Nephron (organoid): Measurements from ENCODE around the gene RIN1.
"Not testable (repeated sequence)": the region's sequence is repeated elsewhere in the genome, so short reads cannot be mapped to it uniquely, and the experiment has no call there.

Experiments used
- H3K27ac Mint-ChIP-seq, 3 experiments: 2 replicates each; pipeline ENCODE4 v1.8.0; 2020; ENCODE audit warnings: mixed read lengths in 3 of 3, mild to moderate bottlenecking in 2 of 3, moderate library complexity in 1 of 3
- H3K27me3 Mint-ChIP-seq: 2 replicates; pipeline ENCODE4 v1.8.0; 2021; ENCODE audit warnings: low read depth, mild to moderate bottlenecking, moderate library complexity, mixed read lengths
- H3K36me3 Mint-ChIP-seq: 2 replicates; pipeline ENCODE4 v1.8.0; 2020; ENCODE audit warnings: low read depth, mixed read lengths
- H3K4me1 Mint-ChIP-seq: 2 replicates; pipeline ENCODE4 v1.8.0; 2020; ENCODE audit warnings: mixed read lengths
- H3K4me3 Mint-ChIP-seq, 3 experiments: 2 replicates each; pipeline ENCODE4 v1.8.0; 2020; ENCODE audit warnings: mild to moderate bottlenecking in 3 of 3, mixed read lengths in 3 of 3, moderate library complexity in 2 of 3
- H3K9me3 Mint-ChIP-seq: 2 replicates; pipeline ENCODE4 v1.8.0; 2020; ENCODE audit warnings: mixed read lengths
- CTCF ChIP-seq, 3 experiments: fragments of 200-600 bp; sonication (generic); IDR thresholded peaks; one replicate each; pipeline ENCODE4 v1.5.0; 2021; ENCODE audit warnings: antibody characterized with exemption in 3 of 3; ENCODE audit not compliant: unreplicated experiment in 3 of 3

The RIN1 gene

GRCh38 chr11:66322732-66323427 lies 13.4 kb downstream of the RIN1 start:
- Mint-ChIP-seq H3K36me3 (no peaks in the 10 kb centered on the region), H3K4me3 (peak overlapping the region in 1 of 3 experiments; percentile 57), H3K9me3 (peaks cover 8% of the 10 kb centered on the region), H3K27me3 (peaks cover 3% of the 10 kb centered on the region), H3K27ac (peak overlapping the region; percentile 76 to 93 (median 90)), H3K4me1 (peaks cover 64% of the 10 kb centered on the region)
- no peak for TF ChIP-seq CTCF (IDR thresholded peaks at IDR 0.05; ENCODE audit: unreplicated experiment in 3 of 3)

DNA sequence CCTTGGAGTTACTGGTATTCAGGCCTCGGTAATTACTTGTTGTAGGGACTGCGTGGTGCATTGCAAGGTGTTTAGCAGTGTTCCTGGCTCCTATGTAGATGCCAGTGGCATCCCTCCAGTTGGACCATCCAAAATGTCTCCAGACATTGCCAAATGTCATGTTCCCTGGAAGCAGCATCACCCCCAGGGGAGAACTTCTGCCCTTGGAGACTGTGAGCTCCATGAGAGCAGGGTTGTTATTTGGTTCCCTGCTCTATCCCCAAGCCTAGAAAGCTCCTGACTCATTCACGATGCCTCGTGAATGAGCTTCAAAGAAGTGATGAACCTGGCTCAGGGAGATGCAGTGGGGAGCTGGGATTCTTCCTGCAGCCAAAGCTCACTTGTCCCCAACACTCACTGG lies 14.6 kb downstream of the RIN1 start:
- H3K9me3 Mint-ChIP-seq, result peaks cover 8% of the 10 kb centered on the region
- no peaks in the 10 kb centered on the region for H3K36me3 Mint-ChIP-seq
- no peak for TF ChIP-seq CTCF (IDR thresholded peaks at IDR 0.05; ENCODE audit: unreplicated experiment in 3 of 3)
- H3K4me3 Mint-ChIP-seq, result no peak overlapping the region
- H3K27ac Mint-ChIP-seq, result peak overlapping the region in 1 of 3 experiments; percentile 76
- H3K27me3 Mint-ChIP-seq, result peaks cover 7% of the 10 kb centered on the region
- peaks cover 65% of the 10 kb centered on the region for H3K4me1 Mint-ChIP-seq

DNA sequence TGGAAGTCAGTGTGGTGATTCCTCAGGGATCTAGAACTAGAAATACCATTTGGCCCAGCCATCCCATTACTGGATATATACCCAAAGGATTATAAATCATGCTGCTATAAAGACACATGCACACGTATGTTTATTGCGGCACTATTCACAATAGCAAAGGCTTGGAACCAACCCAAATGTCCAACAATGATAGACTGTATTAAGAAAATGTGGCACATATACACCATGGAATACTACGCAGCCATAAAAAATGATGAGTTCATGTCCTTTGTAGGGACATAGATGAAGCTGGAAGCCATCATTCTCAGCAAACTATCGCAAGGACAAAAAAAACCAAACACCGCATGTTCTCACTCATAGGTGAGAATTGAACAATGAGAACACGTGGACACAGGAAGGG lies 15.5 kb downstream of the RIN1 start:
- not testable (repeated sequence) for H3K4me3 Mint-ChIP-seq, H3K36me3 Mint-ChIP-seq, H3K9me3 Mint-ChIP-seq, H3K27me3 Mint-ChIP-seq, H3K27ac Mint-ChIP-seq
- H3K4me1 Mint-ChIP-seq, result peaks cover 63% of the 10 kb centered on the region

GRCh38 chr11:66320289-66320688 lies 15.9 kb downstream of the RIN1 start:
- peak overlapping the region; percentile 86 to 100 (median 99) for H3K27ac Mint-ChIP-seq
- peaks cover 65% of the 10 kb centered on the region for H3K4me1 Mint-ChIP-seq
- not testable (repeated sequence) for H3K4me3 Mint-ChIP-seq, H3K9me3 Mint-ChIP-seq, H3K36me3 Mint-ChIP-seq, H3K27me3 Mint-ChIP-seq

- Mint-ChIP-seq H3K27ac (peak overlapping the region; percentile 99 to 100 (median 100)), H3K4me1 (peaks cover 58% of the 10 kb centered on the region), H3K9me3 (peaks cover 8% of the 10 kb centered on the region), H3K36me3 (peaks cover 4% of the 10 kb centered on the region), H3K4me3 (peak overlapping the region; percentile 44 to 63 (median 47)), H3K27me3 (peaks cover 11% of the 10 kb centered on the region)
- no peak for TF ChIP-seq CTCF (IDR thresholded peaks at IDR 0.05; ENCODE audit: unreplicated experiment in 3 of 3)
Observed at GRCh38 chr11:66318600-66318970, 17.6 kb downstream of the RIN1 start.

DNA sequence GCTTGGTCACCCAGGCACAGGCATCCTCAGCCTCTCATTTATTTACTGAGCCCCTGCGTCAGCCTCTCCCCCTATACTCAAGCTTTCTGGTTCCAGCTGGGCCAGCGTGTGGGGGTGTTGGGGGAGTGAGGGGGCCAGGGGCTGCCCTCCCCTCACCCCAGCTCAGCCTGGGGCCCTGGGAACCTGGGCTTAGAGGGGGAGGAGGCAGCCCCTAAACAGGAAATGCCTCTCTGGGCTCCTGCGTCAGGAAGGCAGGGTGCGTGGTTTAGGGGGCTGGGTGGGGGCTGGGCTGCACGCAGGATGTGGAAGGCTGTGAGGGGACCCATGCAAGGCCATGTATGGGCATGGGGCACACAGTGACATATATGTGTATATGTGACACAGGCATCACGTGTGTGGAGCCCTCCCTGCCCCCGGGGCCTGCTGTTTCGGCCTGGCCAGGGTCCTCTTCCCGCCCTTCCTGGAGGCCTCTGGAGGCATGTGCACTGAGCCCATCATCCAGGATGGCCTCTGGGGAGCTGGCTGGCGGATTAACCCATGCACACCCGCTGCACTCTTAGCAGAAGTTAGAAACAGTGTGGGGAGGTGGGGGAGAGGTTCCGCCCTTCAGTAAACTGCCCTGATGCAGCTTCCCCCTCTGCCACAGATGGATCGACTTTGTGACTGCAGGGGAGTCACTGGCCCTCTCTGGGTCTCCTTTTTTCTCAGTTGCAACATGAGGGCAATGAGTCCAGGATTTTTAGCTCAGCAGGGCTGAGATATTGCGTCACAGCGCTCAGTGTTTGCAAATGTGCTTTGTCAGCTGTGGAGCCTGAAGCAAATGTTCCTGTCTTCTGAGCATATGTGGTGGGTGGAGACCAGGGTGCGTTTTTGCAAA lies 18.3 kb downstream of the RIN1 start:
- peaks cover 11% of the 10 kb centered on the region for H3K27me3 Mint-ChIP-seq
- H3K4me1 Mint-ChIP-seq, result peaks cover 52% of the 10 kb centered on the region
- TF ChIP-seq CTCF (IDR thresholded peaks at IDR 0.05; ENCODE audit: unreplicated experiment in 3 of 3), result no peak
- H3K9me3 Mint-ChIP-seq, result peaks cover 8% of the 10 kb centered on the region
- H3K27ac Mint-ChIP-seq, result peak overlapping the region; percentile 99 to 100 (median 100)
- peaks cover 4% of the 10 kb centered on the region for H3K36me3 Mint-ChIP-seq
- peak overlapping the region; percentile 77 to 92 (median 89) for H3K4me3 Mint-ChIP-seq
